Measurements from ENCODE around the gene RASSF3. TPM values are rescaled to one million over a fixed set of nuclear protein-coding genes. Genes with fewer than 3 reads are reported as not detected.

The RASSF3 gene
- total and polyA plus RNA-seq, 2 of the 13 experiments (the other 11 are each of a cell fraction or from before 2014, with no cell fraction given), result 15.5 to 16.0 TPM

- no peak for TF ChIP-seq ZNF556 (CRISPR knock-in tag; IDR thresholded peaks at IDR 0.05; ENCODE audit: borderline replicate concordance)
- TF ChIP-seq ZNF652 (CRISPR knock-in tag; IDR thresholded peaks at IDR 0.05; ENCODE audit: borderline replicate concordance, low read depth), result no peak
- TF ChIP-seq ZBTB26 (CRISPR knock-in tag; IDR thresholded peaks at IDR 0.05; ENCODE audit: borderline replicate concordance), result no peak
Measured at GRCh38 chr12:64631197-64631596, 20.9 kb downstream of the RASSF3 start (continued).

- Histone ChIP-seq H3K4me2 (ENCODE audit: low read depth, low read length) (no peak overlapping the region; the same call in 1 of the 2 replicates), H3K79me2 (ENCODE audit: insufficient read depth, low read length) (peaks cover 54% of the 10 kb centered on the region), H3K36me3 (replicated peaks in 1 of 2; ENCODE audit: control insufficient read depth in 1 of 2, insufficient read depth in 2 of 2, low read length in 2 of 2) (0 out of 5 replicates have a peak, but pooled peaks cover 0 to 7% of the 10 kb centered on the region in 2 experiments), H3K27me3 (ENCODE audit: control insufficient read depth in 1 of 2, insufficient read depth in 2 of 2, low read length in 2 of 2) (no peaks in the 10 kb centered on the region), H3K27ac (ENCODE audit: extremely low read length, insufficient read depth, low read length) (peak overlapping the region; percentile 36), H4K20me1 (ENCODE audit: insufficient read depth, low read length) (0 out of 2 replicates have a peak, but pooled peaks cover 3% of the 10 kb centered on the region), H3K4me1 (ENCODE audit: insufficient read depth, low read length) (peaks cover 58% of the 10 kb centered on the region), H3K9me3 (ENCODE audit: low read length) (no peaks in the 10 kb centered on the region), H3K4me3 (replicated peaks in 1 of 3; ENCODE audit: insufficient read depth in 1 of 3, low read depth in 2 of 3, low read length in 3 of 3) (no peak overlapping the region), H2AFZ (ENCODE audit: low read length) (no peak overlapping the region), H3K9ac (ENCODE audit: insufficient read depth, low read depth, low read length) (no peak overlapping the region)
- ChIA-PET CTCF (ENCODE audit: low intra/inter-chr PET ratio, low total read pairs) (no interaction called here), POLR2A (interaction anchor here (0.6 to 2.2 kb wide), 6 partner anchors 8 to 163 kb away, joined by 3 to 14 read pairs (median 4); partner anchors contain the start of gene RASSF3)
- in situ Hi-C loops (cut with HindIII; ENCODE audit: extremely low pct_ligation_motif_present, low pct_unique_long_range_greater_than_20kb) (no loop called here), intact Hi-C loops (cut with micrococcal nuclease; ENCODE audit: unreplicated experiment) (no loop called here)
- DNase-seq (ENCODE audit: low spot score), result no peak
- BruUV-seq (replicated peaks), result no TSS peak
- TF ChIP-seq TCF7 (IDR thresholded peaks at IDR 0.05; ENCODE audit: low read depth) (0 out of 2 replicates have a peak, but pooled peaks have one; percentile 8), ZMYM2 (CRISPR knock-in tag; IDR thresholded peaks at IDR 0.05) (peak; percentile 67; the same call in 1 of the 2 replicates), PRPF4 (IDR thresholded peaks at IDR 0.05; ENCODE audit: low read depth, low read length, poor library complexity, severe bottlenecking) (no peak), ZNF674 (CRISPR knock-in tag; IDR thresholded peaks at IDR 0.05; ENCODE audit: low read depth) (no peak), ZNF776 (CRISPR knock-in tag; IDR thresholded peaks at IDR 0.05) (no peak), CBX1 (IDR thresholded peaks at IDR 0.05; ENCODE audit: low read depth) (no peak), GFI1 (CRISPR knock-in tag; IDR thresholded peaks at IDR 0.05; ENCODE audit: borderline replicate concordance) (peak; percentile 44; the same call in 1 of the 2 replicates), THRA (CRISPR knock-in tag; IDR thresholded peaks at IDR 0.05; ENCODE audit: borderline replicate concordance) (no peak)
- FAIRE-seq, result no peak
- 84% methylated on average over 5 of the region's 5 CpGs for WGBS (ENCODE audit: low lambda C conversion rate)
- no peak; the same call in 2 of the 3 replicates for ATAC-seq
Measured at GRCh38 chr12:64633011-64633939, 23.0 kb downstream of the RASSF3 start.

Measured in HepG2 (cell line).